Right lobe of liver (tissue), 6 donors: ENCODE measurements around the gene STAC3. TPM values are rescaled to one million over a fixed set of nuclear protein-coding genes. Genes with fewer than 3 reads are reported as not detected.

ENCODE experiments used
- ATAC-seq, 4 donors: fragments of 200-7000 bp; cut with Tn5 transposase; one replicate each; pipeline ENCODE4 v1.9.1; 2020; ENCODE audit warnings: mild to moderate bottlenecking in 4 of 4, moderate library complexity in 4 of 4
- DNase-seq, 3 donors: peaks; one replicate each; pipeline ENCODE4 v3.0.0-alpha.2; 2020
- H3K27ac ChIP-seq, 3 donors: fragments of 200-600 bp; one replicate each; pipeline ENCODE4 v1.8.0; 2022
- H3K27me3 ChIP-seq, 2 donors: fragments of 200-600 bp; one replicate each; pipeline ENCODE4 v1.8.0; 2022
- H3K36me3 ChIP-seq, 4 donors: fragments of 200-600 bp; sonication (generic) in 1 of 4; one replicate each; pipeline versions ENCODE4 v1.5.1 to v1.8.0; 2017 to 2022; ENCODE audit warnings: control low read depth in 1 of 4
- H3K4me1 ChIP-seq, 4 donors: fragments of 200-600 bp; sonication (generic) in 1 of 4; one replicate each; pipeline versions ENCODE4 v1.5.1 to v1.8.0; 2017 to 2022; ENCODE audit warnings: control low read depth in 1 of 4
- H3K4me3 ChIP-seq, 3 donors: fragments of 200-600 bp; one replicate each; pipeline ENCODE4 v1.8.0; 2022
- H3K9me3 ChIP-seq, 4 donors: fragments of 200-600 bp; sonication (generic) in 1 of 4; one replicate each; pipeline versions ENCODE4 v1.5.1 to v1.8.0; 2017 to 2022; ENCODE audit warnings: control low read depth in 1 of 4
- CTCF ChIP-seq, 4 donors: fragments of 200-600 bp in 3 of 4; fragments of 450-650 bp in 1 of 4; IDR thresholded peaks; one replicate each; pipeline versions ENCODE4 v1.5.1 to v1.8.0; 2016 to 2022; ENCODE audit warnings: antibody characterized with exemption in 4 of 4, mild to moderate bottlenecking in 2 of 4
- POLR2A ChIP-seq: fragments of 450-650 bp; IDR thresholded peaks from one replicate; pipeline ENCODE4 v1.6.1; 2017; ENCODE audit warnings: antibody characterized with exemption, mild to moderate bottlenecking
- WGBS: methylation state at CpG from one replicate; pipeline ENCODE4 v1.1.6; 2018; ENCODE audit warnings: low coverage, low lambda C conversion rate; ENCODE audit not compliant: insufficient coverage; ENCODE audit errors: missing lambda C conversion rate; 5-methylcytosine and 5-hydroxymethylcytosine counted together
- intact Hi-C, 2 donors: fragments of 100-400 bp; cut with DNase I; formaldehyde crosslinking; loops; one replicate each; pipeline versions ENCODE4 v1.11.2 to v1.14.1; 2022
- total RNA-seq, 6 experiments: library from RNA; depleted of rRNA in 2 of 6; stranded (reverse); fragments of >200 nt in 2 of 6; fragmentation: NEBNext Ultra II Directional in 3 of 6; extraction: Animal tissue kit (Norgen Biotek cat#: 25700) in 3 of 6; gene quantifications; one replicate each; pipeline versions ENCODE4 v1.1.0 to v1.2.4, GENCODE V29; 2016 to 2023
- donor health status: DM: no; HTN: yes; CAD: no.
- donor health status: DM: no; HTN: no; CAD: no.
- donor health status: DM: no; HTN: no; CAD: no.
- donor health status: DM: no; HTN: yes; CAD: no.
- donor health status: DM: no; HTN: yes; CAD: no.

STAC3 gene
- total RNA-seq, 6 experiments from 2014 or later, result 0.98 to 4.5 (median 1.8) TPM

DNA sequence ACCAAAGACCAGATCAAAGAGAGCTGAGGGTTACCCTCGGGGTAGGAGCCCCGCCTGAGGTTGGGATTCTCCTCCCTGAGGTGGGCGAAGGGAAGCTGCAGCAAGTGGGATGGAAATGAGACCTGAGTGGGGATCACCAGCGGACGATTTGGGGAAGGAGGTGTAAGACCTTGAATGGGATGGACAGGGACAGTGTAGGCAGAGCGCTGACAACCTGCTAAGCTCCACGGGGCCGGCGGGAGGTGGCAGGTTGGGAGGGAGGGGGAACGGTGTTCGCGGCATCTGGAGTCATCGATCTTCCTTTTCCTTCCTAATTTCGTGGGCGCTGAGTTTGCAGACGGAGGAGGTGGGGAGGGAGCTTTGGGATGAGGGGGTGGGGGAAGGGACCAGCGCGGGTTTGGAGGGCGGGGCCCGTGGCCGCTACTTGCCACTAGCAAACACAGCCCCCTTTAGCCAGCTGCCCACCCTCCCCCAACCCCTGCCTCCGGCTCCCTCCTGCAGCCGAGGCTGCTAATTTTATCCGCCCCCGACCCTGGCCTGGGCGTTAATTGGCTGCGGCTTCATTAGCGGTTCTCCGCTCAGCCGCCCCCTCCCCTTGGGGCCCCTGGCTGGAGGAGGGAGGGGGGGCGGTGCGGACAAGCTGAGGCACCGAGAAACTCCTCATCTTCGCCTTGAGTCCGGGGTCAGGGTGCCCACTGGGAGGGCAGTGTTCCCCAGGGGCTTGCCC lies 24.2 kb downstream of the STAC3 start:
- no peak for ATAC-seq
- H3K4me3 ChIP-seq, result no peak overlapping the region
- no peak overlapping the region for H3K27ac ChIP-seq
- WGBS, result 15% methylated on average over 28 of the region's 35 CpGs
- TF ChIP-seq CTCF (IDR thresholded peaks at IDR 0.05) (no peak), POLR2A (no peak)
- peaks cover 0 to 18% of the 10 kb centered on the region in 2 donors for H3K27me3 ChIP-seq
- DNase-seq, result no peak
- H3K36me3 ChIP-seq, result peaks cover 0 to under 1% (median 0%) of the 10 kb centered on the region in 4 donors
- H3K4me1 ChIP-seq, result peaks cover 0 to 20% (median 7%) of the 10 kb centered on the region in 4 donors
- intact Hi-C loops, result no loop called here
- no peaks in the 10 kb centered on the region for H3K9me3 ChIP-seq

DNA sequence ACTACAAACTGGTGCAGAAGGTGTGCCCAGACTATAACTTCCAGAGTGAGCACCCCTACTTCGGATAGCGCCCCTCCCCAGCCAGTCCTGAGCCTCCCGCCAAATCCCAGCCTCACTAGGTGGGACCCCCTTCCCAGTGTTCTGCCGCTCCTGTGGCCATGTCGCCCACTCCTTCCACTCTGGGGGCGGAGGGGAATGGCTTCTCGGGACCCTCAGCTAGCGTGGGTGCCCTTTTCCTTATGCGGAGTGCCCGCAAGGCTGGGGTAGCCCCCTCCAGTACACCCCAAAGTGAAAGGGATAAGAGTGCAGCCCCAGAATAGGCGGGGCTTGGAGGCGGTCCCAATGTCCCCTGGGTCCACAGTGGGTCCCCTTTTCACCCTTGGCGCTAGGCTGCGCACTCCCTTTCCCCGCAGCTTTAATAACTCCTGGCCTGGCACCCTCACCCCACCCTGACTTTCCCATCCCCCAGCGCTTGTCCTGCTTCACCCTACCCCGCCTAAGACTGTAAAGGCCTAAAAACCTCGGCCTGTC lies 25.2 kb downstream of the STAC3 start:
- intact Hi-C loops, result no loop called here
- H3K4me3 ChIP-seq, result no peak overlapping the region
- H3K36me3 ChIP-seq, result no peaks in the 10 kb centered on the region
- DNase-seq, result no peak
- TF ChIP-seq POLR2A (no peak), CTCF (IDR thresholded peaks at IDR 0.05) (no peak)
- ATAC-seq, result no peak
- no peaks in the 10 kb centered on the region for H3K9me3 ChIP-seq
- peaks cover 0 to 12% (median 5%) of the 10 kb centered on the region in 4 donors for H3K4me1 ChIP-seq
- H3K27me3 ChIP-seq, result peaks cover 0 to 18% of the 10 kb centered on the region in 2 donors
- 60% methylated on average over 1 of the region's 18 CpGs for WGBS
- no peak overlapping the region for H3K27ac ChIP-seq

GRCh38 chr12:57224973-57225679 lies 25.9 kb downstream of the STAC3 start:
- no peaks in the 10 kb centered on the region for H3K9me3 ChIP-seq
- peak; percentile 67 to 80 (median 75) for ATAC-seq
- DNase-seq, result peak; percentile 75 to 79 (median 77)
- peaks cover 0 to 10% (median 4%) of the 10 kb centered on the region in 4 donors for H3K4me1 ChIP-seq
- peaks cover 0 to 18% of the 10 kb centered on the region in 2 donors for H3K27me3 ChIP-seq
- H3K4me3 ChIP-seq, result no peak overlapping the region
- WGBS, result 0% methylated on average over 2 of the region's 61 CpGs
- TF ChIP-seq POLR2A (no peak), CTCF (IDR thresholded peaks at IDR 0.05) (peak; percentile 80 to 93 (median 86))
- H3K36me3 ChIP-seq, result no peaks in the 10 kb centered on the region
- no peak overlapping the region for H3K27ac ChIP-seq
- intact Hi-C loops, result no loop called here

DNA sequence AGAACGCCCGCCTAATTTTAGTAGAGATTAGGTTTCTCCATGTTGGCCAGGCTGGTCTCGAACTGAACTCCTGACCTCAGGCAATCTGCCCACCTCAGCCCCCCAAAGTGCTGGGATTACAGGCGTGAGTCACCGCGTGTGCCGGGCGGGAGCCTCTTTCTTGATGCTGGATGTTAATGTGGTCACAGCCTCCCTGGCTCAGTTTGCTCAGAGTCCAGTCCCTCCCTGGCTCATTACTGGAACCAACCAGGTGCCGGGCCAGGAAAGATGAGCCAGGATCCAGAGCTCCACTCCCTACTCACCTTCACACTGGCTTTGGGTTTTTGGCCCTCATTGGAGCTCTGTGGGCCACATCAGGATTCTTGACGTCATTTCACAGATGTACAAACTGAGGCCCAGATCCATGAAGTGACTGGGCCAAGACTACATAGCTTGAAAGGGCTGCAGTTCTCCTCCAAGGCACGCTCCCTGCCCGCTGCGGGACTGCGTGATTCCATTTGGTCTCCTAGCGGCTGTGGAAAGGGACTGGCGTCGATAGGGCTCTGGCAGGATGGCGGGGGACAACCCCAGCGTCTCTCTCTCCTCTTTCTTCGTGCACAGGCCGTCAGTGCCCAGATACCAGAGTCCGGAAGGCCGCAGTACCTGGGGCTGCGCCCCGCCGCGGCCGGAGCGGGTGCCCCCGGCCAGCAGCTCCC lies 26.6 kb downstream of the STAC3 start:
- Histone ChIP-seq H3K9me3 (no peaks in the 10 kb centered on the region), H3K27ac (no peak overlapping the region), H3K4me3 (no peak overlapping the region), H3K36me3 (no peaks in the 10 kb centered on the region), H3K27me3 (peaks cover 0 to 18% of the 10 kb centered on the region in 2 donors), H3K4me1 (peaks cover 0 to 10% (median 4%) of the 10 kb centered on the region in 4 donors)
- DNase-seq (no peak), ATAC-seq (peak in 1 of 4 donors; percentile 3)
- 38% methylated on average over 8 of the region's 30 CpGs for WGBS
- intact Hi-C loops, result no loop called here
- no peak for TF ChIP-seq CTCF (IDR thresholded peaks at IDR 0.05)
- TF ChIP-seq POLR2A, result no peak
